IPS DF 4.7 (cell line): ENCODE measurements around the gene PPP1R14C.
"Not testable (repeated sequence)": the region's sequence is repeated elsewhere in the genome, so short reads cannot be mapped to it uniquely, and the experiment has no call there.

Experiments
- DNase-seq: peaks from one replicate; pipeline ENCODE4 v3.0.0-alpha.2; 2013; ENCODE audit warnings: low spot score; ENCODE audit errors: extremely low read depth

Gene PPP1R14C

DNA sequence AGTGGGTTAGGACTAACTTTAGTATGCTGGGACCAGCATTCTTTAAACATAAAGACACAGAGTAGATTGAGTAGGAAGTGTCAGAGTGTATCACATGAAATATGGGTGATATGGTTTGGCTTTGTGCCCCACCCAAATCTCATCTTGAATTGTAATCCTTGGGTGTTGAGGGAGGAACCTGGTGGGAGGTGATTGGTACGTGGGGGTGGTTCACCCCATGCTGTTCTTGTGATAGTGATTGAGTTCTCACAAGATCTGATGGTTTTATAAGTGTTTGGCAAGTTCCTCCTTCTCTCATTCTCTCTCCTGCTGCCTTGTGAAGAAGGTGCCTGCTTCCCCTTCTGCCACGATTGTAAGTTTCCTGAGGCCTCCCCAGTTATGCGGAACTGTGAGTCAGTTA, 5.1 kb upstream of the PPP1R14C start:
- not testable (repeated sequence) for DNase-seq

DNA sequence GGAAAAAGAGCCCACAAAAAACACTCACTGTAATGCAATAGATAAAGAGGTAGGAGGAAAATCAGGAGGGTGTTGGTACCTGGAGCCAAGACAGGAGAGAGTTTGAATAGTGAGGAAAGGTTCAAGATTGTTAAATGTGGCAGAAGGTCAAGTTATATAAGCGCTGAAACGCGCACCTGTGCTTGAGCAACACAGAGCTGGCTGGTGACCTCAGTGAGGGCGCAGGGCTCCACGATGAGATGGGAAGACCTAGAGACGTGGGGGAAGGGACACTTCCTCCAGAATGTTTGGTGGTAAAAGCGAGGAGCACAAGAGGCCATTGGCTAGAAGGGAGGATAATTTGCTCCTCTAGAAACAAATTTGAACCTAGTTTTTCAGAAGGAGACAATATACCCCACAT, 4.2 kb upstream of the PPP1R14C start:
- DNase-seq, result no peak

DNA sequence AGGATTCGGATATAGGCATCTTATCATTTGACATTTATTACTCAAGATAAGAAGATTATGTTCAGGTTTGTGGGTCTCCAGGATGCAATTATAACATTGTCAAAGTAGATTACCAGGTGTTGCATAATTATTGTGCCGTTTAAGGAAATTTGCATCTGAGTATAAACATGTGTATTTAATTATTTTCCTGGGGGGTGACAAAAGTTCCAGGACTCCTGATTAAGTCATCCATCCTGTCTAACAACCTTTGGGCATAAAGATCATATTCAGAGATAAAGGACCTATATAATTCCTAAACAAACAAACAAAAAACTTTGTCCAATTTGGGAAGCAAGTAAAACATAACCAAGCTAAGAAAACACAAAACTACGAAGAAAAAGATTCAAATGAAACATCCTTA, 3.3 kb upstream of the PPP1R14C start:
- DNase-seq, result no peak

DNA sequence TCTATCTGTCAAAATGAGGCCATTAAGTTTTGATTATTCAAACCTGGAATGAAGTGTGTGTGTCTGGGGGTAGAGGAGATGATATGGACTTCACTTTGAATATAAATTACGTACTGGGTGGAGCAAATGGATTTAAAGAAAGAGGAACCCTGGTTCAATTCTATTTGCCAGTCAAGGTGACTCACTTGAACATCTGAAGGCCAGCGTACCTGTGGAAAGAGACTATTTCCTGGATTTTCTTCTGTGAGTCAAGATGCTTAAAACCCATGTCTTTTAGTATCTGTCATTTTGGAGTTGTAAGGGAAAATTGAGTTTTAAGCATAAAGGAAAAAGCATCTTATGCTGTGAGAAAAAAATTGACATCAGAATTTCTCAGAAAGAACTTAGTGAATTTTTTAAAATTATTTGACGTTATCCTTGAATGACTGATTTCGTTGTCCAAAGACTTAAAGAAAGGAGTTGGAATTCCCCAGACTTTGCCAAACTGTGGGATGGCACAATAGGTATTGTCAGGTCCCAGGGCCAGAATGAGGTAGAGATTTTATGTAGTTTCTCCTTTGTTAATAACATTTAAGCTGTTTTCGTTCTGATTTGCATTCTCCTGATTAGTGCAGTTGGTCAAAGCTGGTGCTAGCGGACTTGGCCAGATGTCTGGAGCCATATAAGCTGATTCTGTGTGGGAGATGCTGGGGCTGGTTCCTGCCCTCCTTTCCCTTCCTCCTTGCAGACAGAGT, 2.4 kb upstream of the PPP1R14C start:
- no peak for DNase-seq

DNA sequence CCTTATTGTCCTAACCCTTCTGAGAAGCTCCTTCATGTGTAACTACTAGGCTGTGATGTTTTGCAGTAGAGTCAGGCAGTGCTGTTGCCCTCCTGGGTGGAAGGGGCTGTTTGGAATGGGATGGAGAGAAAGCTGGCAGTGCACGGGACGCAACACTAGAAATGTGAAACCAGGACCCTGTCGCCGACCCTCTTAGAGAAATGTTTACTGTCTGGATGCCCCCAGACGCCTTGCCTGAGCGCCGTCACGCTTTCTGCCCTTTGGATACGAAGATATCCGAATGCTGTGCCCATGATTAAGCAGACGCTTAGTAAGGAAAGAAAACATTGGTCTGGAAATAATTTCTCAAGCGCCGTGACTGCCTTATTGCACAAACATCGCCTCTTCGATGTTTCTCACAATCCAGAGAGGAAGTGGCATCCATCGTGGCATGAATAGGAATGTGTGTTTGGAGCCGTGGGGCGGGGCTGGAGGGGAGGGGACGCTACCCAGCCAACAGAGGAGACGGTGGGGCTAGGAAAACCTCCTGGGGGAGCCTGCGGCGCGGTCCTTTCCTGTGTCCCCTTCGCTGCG, 661 bp upstream of the PPP1R14C start:
- DNase-seq, result no peak

DNA sequence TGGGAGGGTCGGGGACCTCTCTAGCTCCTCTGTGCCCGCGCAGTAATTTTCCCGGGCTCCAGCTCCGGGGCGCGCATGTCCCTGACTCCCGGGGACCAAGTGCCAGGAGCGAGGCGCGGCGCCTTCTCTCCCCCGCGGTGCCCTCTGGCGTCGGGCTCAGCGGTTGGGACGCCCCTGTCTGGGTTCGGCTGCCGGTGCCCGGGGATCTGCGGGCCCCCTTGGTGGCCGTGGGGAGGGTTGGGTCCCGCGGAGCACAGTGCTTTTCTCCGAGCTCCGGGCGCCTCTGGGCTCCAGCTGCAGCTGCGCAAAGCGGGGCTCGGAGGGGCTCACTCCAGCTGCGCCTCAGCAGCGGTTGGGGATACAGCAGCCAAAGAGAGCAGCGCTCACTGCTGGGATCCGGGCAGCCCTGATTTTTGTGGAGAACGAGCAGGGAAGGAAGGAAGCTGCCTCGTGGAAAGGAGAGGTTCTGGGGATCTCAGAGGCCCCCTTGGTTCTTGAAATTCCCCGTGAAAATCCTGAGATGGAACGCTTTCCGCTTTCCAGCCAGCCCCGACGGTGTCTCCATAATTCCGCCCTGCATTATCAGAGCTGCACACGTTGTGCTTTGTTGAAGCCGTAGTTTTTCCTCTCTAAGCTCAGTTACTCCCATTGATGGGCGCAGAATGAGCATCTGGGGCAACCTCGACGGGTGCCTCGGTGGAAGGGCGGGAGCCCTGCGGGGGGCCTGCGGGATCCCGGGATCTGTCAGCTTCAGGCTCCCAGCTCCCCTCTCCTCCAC, 861 bp downstream of the PPP1R14C start:
- DNase-seq, result no peak

DNA sequence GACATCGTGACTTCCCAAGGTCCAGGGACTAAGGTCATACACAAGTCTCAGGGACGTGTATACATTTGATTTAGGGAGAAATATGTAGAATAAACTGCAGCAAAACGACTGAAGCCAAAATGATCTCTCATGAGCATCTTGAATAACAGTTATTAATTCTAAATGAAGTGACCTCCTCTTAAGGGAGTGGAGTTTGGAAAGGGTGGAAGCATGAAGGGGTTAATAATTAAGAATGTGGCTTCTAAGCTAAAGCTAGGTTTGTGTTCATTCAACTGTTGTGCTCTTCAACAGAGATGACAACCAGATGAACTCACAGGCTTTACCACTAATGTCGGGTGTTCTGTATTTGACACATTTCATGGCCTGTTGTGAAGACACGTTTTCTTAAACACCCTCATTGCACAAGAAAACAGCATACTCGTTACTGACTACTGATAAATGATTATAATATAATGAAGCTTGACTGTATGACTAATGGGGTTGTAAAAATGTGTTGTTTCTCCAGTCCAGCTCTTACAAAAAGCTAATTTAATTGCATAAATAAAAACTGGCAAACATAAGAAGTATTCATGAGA, 1.5 kb downstream of the PPP1R14C start:
- no peak for DNase-seq

DNA sequence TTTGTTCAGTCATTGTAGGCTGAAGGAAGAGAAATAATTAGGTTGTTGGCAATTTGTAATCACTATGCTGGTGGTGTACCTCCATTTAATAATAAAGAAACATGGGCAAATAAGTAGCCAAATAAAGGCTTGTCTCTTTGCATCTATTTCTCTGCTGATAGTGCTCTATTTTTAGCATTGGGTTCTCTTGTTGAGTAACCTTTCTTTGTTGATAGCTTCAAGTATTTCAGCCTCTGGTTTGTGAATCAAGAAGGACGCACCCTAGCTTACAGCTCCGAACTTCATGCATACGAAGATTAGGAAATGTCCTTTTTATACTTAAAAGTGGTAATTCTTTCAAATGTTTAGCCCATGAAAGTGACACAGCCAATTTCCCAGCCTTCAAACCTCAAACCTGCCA, 2.6 kb downstream of the PPP1R14C start:
- DNase-seq, result no peak

DNA sequence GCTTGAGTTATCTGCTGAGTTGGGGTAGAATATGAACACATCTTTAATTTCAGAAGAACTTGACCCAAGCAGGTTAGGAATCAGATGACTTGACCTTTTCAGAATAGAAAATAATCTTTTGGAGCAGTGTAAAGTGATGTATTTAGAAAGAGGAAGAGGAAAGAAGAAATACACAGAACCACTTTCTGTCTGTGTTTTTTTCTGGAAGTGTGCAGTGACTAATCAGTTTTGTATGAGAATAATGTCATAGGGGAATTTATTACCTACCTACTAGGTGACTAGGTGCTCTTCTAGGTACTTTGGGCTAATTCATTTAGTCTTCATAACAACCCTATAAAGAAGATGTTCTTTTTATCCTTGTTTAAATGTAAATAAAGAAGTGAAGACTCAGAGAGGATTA, 3.0 kb downstream of the PPP1R14C start:
- no peak for DNase-seq

DNA sequence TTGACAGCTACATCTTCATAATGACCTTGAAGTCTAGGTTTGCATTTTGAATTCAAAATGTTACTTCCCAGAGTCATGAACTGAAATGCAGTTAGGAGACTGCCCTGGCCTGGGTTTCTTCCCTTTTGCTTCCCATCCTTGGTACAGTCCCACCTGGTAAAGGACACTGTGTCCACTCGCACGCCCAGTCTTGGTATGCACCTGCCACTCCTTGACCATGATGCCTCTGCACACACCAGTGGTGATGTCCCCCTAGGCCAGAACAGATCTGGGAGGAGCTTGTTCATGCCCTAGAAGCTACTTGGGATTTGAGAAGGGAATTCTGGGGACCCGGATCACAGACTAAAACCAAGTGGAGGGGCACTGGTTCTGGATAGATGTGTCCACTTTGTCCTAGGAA, 3.6 kb downstream of the PPP1R14C start:
- no peak for DNase-seq

DNA sequence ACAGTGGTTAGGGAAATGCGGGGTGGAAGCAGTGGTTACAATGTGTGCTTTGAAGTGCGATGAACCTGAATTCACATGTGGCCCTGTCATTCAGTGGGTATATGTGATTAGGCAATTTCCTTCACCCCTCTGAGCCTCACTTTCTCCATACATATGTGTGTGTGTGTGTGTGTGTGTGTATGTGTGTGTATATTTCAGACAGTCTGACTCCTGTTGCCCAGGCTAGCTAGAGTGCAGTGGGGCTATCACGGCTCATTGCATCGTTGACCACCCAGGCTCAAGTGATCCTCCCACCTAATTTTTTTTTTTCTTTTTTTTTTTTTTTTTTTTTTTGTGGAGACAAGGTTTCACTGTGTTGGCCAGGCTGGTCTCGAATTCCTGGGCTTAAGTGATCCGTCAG, 6.3 kb downstream of the PPP1R14C start:
- no peak for DNase-seq

DNA sequence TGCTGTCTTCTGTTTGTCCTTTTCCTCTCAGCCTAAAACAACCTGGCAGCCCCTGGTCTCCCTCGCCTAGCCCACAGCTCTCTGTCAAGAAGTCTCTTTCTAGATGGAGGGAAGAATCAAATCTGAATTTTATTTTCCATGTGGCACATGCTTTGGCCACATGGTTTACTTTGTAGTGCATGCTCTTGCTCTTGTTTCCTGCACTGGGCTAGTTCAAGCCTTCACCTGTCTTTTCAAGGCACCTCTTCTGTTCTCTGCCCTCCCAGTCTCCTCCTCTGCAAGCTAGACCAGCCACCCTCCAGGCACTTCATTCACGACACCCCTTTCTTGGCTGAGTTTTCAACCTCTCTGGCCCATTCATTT, 7.6 kb downstream of the PPP1R14C start:
- DNase-seq, result no peak

DNA sequence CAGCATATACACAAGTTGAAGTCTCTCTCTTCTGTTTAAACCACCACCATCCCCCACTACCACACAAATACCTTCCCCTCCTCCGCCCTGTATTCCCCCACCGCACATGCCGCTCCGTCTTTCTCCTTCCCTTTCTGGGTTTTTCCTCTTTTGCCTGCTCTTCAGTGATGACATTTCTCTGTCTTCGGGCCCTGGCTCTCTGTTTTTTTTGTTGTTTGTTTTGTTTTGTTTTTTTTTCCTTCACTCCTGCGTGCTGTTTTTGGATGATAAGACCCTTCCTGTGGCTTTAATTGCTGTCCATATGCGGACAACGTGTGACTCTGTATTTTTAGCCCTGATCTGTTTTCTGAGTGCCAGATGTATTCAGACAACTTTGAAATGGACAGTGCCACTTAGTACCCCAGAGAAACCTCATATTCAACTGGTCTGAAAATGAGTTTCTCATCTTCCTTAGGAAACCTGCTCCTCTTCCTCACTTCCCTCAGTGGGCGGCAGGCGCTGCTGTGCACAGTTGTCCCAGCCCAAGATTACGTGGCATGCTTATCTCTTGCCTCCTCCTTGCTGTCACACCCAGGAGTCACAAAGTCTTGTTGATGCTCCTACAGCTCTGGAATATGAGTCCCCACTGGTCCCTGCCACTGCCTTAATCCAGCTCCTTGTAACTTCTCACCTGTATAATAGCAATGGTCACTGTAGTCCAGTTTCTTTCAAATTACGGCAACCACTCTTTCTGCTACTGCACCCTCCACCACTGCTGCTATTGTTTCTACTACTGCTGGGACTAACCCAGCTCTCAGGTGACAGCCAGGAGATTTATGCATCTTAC, 8.2 kb downstream of the PPP1R14C start:
- DNase-seq, result no peak

DNA sequence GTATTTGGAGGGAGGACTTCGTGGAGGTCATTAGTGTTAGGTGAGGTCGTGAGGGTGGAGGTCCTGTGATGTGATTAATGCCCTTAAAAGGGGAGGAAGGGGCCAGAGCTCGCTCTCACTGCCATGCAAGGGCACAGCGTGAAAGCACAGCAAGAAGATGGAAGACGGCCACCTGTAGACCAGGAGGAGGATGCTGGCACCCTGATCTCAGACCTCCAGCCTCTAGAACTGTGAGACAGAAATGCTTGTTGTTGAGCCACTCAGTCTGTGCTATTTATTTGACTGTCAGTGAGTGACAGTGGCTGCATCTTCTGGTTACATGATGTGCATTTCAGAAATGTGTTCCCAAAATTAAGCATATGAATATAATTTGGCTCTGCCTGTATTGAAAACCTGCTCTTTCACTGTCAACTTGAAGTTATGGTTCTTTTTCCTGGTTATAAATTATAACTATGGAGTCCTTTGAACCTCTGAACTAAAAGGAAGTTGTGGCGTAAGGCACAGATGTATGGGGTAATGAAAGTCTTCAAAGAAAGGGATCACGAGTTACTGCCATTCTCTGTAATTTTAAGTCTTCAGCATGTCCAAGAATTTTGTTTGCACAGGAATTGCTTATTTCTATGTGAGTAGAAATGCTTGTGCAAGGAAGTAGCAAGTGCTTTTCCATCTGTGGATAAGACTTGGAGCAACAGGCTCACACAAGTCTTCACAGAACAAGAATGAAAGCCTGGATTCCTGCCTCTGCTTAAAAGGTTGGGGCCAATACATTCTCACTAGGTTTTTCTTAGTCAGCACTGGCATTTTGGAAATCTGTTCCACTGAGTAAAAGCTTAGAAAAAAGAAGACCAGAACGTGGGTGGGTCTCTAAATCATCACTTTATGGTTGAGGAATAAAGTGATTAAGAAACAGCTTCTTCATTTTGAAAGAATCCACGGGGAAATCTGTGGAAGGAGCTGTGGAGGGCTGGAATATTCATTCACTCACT, 10.3 kb downstream of the PPP1R14C start:
- DNase-seq, result no peak

DNA sequence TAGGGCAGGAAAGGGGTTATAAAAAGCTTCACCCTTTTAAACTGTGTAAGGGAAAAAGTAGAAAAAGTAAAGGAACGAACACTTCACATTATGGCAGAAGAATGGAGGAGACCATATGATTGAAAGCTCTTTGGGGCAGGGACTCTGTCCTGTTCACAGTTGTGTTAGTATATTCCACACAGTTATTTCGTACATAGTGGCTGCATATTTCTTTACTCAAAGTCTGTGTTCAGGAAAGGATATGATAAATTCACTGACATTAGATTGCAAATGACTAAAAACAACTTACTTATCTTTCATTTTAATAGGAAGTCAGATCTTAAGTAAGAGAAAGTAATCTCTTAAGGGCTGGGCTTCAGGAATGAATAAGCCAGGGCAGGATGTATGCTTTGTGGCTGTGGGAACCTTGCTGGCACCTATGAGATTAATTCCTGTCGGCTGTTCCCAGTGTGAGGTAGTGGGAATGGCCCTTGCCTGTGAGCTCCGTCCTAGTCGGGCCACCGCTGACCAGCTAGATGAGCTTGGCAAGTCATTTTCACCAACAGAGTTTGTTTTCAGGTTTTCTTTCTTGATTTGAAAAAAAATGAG, 11.2 kb downstream of the PPP1R14C start:
- DNase-seq, result no peak

DNA sequence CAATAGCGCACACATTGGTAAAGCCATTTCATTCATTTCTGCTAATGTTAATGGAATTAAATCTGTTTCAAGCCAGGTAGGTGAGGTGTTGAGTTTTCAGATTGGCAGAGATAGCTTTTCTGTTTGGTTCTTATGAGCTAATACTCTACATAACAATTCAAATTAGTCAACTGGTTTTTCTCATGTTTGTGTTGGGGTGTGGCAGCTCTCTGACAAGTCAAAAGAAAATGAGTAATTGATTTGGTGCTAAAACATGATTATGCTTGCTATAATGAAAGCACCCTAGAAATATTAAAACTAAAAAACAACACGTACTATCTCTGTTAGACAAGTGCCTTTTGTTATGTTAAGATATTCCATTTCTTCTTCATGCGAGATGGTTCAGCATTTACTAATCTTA, 13.6 kb downstream of the PPP1R14C start:
- DNase-seq, result no peak

DNA sequence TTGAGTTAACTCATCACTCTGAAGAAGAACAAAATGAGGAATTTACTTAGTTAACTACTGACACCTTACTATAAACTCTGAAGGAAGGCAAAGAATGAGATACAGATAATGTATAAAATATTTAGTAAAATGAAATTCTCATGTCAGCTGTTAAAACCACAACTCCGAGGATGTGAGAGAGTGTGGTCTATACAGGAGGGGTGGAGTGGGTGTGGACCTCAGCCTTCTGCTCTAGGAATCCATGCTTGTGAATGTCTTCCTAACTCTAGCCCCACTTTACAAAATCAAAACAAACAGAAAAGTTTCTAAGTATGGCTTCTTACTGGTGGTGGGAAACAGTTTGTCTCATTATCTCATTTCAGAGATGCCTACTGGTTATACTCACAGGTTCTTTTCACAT, 14.2 kb downstream of the PPP1R14C start:
- no peak for DNase-seq

DNA sequence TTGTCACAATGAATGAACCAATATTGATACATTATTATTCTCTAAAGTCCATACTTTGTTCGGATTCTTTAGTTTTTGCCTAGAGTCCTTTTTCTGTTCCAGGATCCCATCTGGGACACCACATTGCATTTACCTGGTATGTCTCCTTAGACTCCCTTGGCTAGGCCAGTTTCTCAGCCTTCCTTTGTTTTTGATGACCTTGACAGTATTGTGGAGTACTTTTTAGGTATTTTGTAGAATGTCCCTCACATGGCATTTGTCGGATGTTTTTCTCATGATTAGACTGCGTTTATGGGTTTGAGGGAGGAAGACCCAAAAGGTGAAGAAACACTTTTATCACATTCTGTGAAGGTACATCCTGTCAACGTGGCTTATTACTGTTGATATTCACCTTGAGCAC, 16.9 kb downstream of the PPP1R14C start:
- no peak for DNase-seq

DNA sequence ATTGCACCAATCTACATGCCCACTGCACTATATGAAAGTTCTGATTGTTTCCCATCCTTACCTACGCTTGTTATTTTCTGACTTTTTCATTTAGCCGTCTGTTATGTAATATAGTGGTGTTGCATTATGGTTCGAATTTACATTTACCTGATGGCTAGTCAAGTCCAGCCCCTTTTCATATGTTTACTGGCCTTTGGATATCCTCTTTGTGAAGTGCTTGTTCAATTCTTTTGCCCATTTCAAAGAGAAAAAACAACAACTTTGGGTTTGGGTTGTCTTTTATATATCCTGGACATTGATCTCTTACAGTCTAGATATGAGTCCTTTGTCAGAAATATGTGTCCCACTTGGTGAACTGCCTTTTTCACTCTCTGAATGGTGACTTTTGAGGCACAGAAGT, 21.1 kb downstream of the PPP1R14C start:
- DNase-seq, result no peak
